ENCODE results near the gene KCNJ10. TPM values are rescaled to one million over a fixed set of nuclear protein-coding genes. Genes with fewer than 3 reads are reported as not detected.

KCNJ10 gene
- total RNA-seq, 1 donor from 2014 or later = not detected

GRCh38 chr1:159980076-159980475, 89.9 kb downstream of the KCNJ10 start:
- no peak for DNase-seq (ENCODE audit: low spot score)
- Mint-ChIP-seq H3K27me3 (ENCODE audit: insufficient read depth) (peaks cover 24% of the 10 kb centered on the region), H3K4me3 (no peak overlapping the region), H3K36me3 (ENCODE audit: low read depth) (no peaks in the 10 kb centered on the region), H3K9me3 (no peaks in the 10 kb centered on the region), H3K4me1 (ENCODE audit: low read depth) (no peaks in the 10 kb centered on the region), H3K27ac (no peak overlapping the region)
- intact Hi-C loops (cut with micrococcal nuclease) = no loop called here

GRCh38 chr1:159979257-159979656, 90.7 kb downstream of the KCNJ10 start:
- Mint-ChIP-seq H3K4me3 (no peak overlapping the region), H3K27me3 (ENCODE audit: insufficient read depth) (peaks cover 24% of the 10 kb centered on the region), H3K27ac (no peak overlapping the region), H3K4me1 (ENCODE audit: low read depth) (no peaks in the 10 kb centered on the region), H3K9me3 (no peaks in the 10 kb centered on the region), H3K36me3 (ENCODE audit: low read depth) (no peaks in the 10 kb centered on the region)
- no peak for DNase-seq (ENCODE audit: low spot score)
- intact Hi-C loops (cut with micrococcal nuclease) = no loop called here

- Mint-ChIP-seq H3K27me3 (ENCODE audit: insufficient read depth) (peaks cover 17% of the 10 kb centered on the region), H3K4me1 (ENCODE audit: low read depth) (no peaks in the 10 kb centered on the region), H3K36me3 (ENCODE audit: low read depth) (no peaks in the 10 kb centered on the region), H3K9me3 (no peaks in the 10 kb centered on the region), H3K4me3 (no peak overlapping the region), H3K27ac (no peak overlapping the region)
- DNase-seq (ENCODE audit: low spot score) = no peak
- intact Hi-C loops (cut with micrococcal nuclease) = no loop called here
These were observed 91.9 kb downstream of the KCNJ10 start for GRCh38 chr1:159978107-159978398.

GRCh38 chr1:159977364-159978106, 92.4 kb downstream of the KCNJ10 start:
- no peaks in the 10 kb centered on the region for H3K9me3 Mint-ChIP-seq
- H3K27me3 Mint-ChIP-seq (ENCODE audit: insufficient read depth) = peaks cover 15% of the 10 kb centered on the region
- no peak overlapping the region for H3K27ac Mint-ChIP-seq
- no peak overlapping the region for H3K4me3 Mint-ChIP-seq
- intact Hi-C loops (cut with micrococcal nuclease) = no loop called here
- H3K36me3 Mint-ChIP-seq (ENCODE audit: low read depth) = no peaks in the 10 kb centered on the region
- no peaks in the 10 kb centered on the region for H3K4me1 Mint-ChIP-seq (ENCODE audit: low read depth)
- no peak for DNase-seq (ENCODE audit: low spot score)

- no peaks in the 10 kb centered on the region for H3K4me1 Mint-ChIP-seq (ENCODE audit: low read depth)
- H3K27ac Mint-ChIP-seq = no peak overlapping the region
- H3K4me3 Mint-ChIP-seq = no peak overlapping the region
- no peaks in the 10 kb centered on the region for H3K36me3 Mint-ChIP-seq (ENCODE audit: low read depth)
- H3K27me3 Mint-ChIP-seq (ENCODE audit: insufficient read depth) = peaks cover 13% of the 10 kb centered on the region
- H3K9me3 Mint-ChIP-seq = no peaks in the 10 kb centered on the region
- no peak for DNase-seq (ENCODE audit: low spot score)
- intact Hi-C loops (cut with micrococcal nuclease) = no loop called here
These were observed 95.5 kb downstream of the KCNJ10 start for GRCh38 chr1:159974350-159974965.

GRCh38 chr1:159973350-159973940, 96.5 kb downstream of the KCNJ10 start:
- Mint-ChIP-seq H3K27me3 (ENCODE audit: insufficient read depth) (peaks cover 13% of the 10 kb centered on the region), H3K27ac (no peak overlapping the region), H3K36me3 (ENCODE audit: low read depth) (no peaks in the 10 kb centered on the region), H3K9me3 (no peaks in the 10 kb centered on the region), H3K4me1 (ENCODE audit: low read depth) (no peaks in the 10 kb centered on the region), H3K4me3 (no peak overlapping the region)
- intact Hi-C loops (cut with micrococcal nuclease) = no loop called here
- no peak for DNase-seq (ENCODE audit: low spot score)

- H3K4me1 Mint-ChIP-seq (ENCODE audit: low read depth) = no peaks in the 10 kb centered on the region
- H3K36me3 Mint-ChIP-seq (ENCODE audit: low read depth) = no peaks in the 10 kb centered on the region
- DNase-seq (ENCODE audit: low spot score) = no peak
- no peak overlapping the region for H3K27ac Mint-ChIP-seq
- H3K27me3 Mint-ChIP-seq (ENCODE audit: insufficient read depth) = peaks cover 17% of the 10 kb centered on the region
- H3K9me3 Mint-ChIP-seq = no peaks in the 10 kb centered on the region
- intact Hi-C loops (cut with micrococcal nuclease) = no loop called here
- H3K4me3 Mint-ChIP-seq = no peak overlapping the region
These were observed 97.3 kb downstream of the KCNJ10 start for GRCh38 chr1:159972443-159973205.

- H3K4me1 Mint-ChIP-seq (ENCODE audit: low read depth) = no peaks in the 10 kb centered on the region
- H3K36me3 Mint-ChIP-seq (ENCODE audit: low read depth) = no peaks in the 10 kb centered on the region
- no peak overlapping the region for H3K27ac Mint-ChIP-seq
- no peak for DNase-seq (ENCODE audit: low spot score)
- H3K9me3 Mint-ChIP-seq = no peaks in the 10 kb centered on the region
- intact Hi-C loops (cut with micrococcal nuclease) = no loop called here
- H3K27me3 Mint-ChIP-seq (ENCODE audit: insufficient read depth) = peaks cover 18% of the 10 kb centered on the region
- no peak overlapping the region for H3K4me3 Mint-ChIP-seq
These were observed 99.0 kb downstream of the KCNJ10 start for GRCh38 chr1:159970932-159971342.

- no peak for DNase-seq (ENCODE audit: low spot score)
- Mint-ChIP-seq H3K27ac (no peak overlapping the region), H3K4me1 (ENCODE audit: low read depth) (no peaks in the 10 kb centered on the region), H3K36me3 (ENCODE audit: low read depth) (no peaks in the 10 kb centered on the region), H3K9me3 (no peaks in the 10 kb centered on the region), H3K4me3 (no peak overlapping the region), H3K27me3 (ENCODE audit: insufficient read depth) (peaks cover 29% of the 10 kb centered on the region)
- intact Hi-C loops (cut with micrococcal nuclease) = no loop called here
These were observed 101.1 kb downstream of the KCNJ10 start for GRCh38 chr1:159968901-159969300.

- no peaks in the 10 kb centered on the region for H3K4me1 Mint-ChIP-seq (ENCODE audit: low read depth)
- H3K9me3 Mint-ChIP-seq = no peaks in the 10 kb centered on the region
- no peak overlapping the region for H3K4me3 Mint-ChIP-seq
- no peak for DNase-seq (ENCODE audit: low spot score)
- peaks cover 40% of the 10 kb centered on the region for H3K27me3 Mint-ChIP-seq (ENCODE audit: insufficient read depth)
- intact Hi-C loops (cut with micrococcal nuclease) = no loop called here
- no peak overlapping the region for H3K27ac Mint-ChIP-seq
- no peaks in the 10 kb centered on the region for H3K36me3 Mint-ChIP-seq (ENCODE audit: low read depth)
These were observed 104.7 kb downstream of the KCNJ10 start for GRCh38 chr1:159965263-159965662.

GRCh38 chr1:159964144-159964543, 105.8 kb downstream of the KCNJ10 start:
- Mint-ChIP-seq H3K9me3 (no peaks in the 10 kb centered on the region), H3K36me3 (ENCODE audit: low read depth) (no peaks in the 10 kb centered on the region), H3K27me3 (ENCODE audit: insufficient read depth) (peaks cover 40% of the 10 kb centered on the region), H3K27ac (no peak overlapping the region), H3K4me1 (ENCODE audit: low read depth) (peaks cover 4% of the 10 kb centered on the region), H3K4me3 (no peak overlapping the region)
- DNase-seq (ENCODE audit: low spot score) = no peak
- intact Hi-C loops (cut with micrococcal nuclease) = no loop called here

- intact Hi-C loops (cut with micrococcal nuclease) = no loop called here
- no peak overlapping the region for H3K27ac Mint-ChIP-seq
- DNase-seq (ENCODE audit: low spot score) = no peak
- H3K9me3 Mint-ChIP-seq = no peaks in the 10 kb centered on the region
- peaks cover 32% of the 10 kb centered on the region for H3K27me3 Mint-ChIP-seq (ENCODE audit: insufficient read depth)
- H3K4me3 Mint-ChIP-seq = no peak overlapping the region
- H3K4me1 Mint-ChIP-seq (ENCODE audit: low read depth) = peaks cover 10% of the 10 kb centered on the region
- no peaks in the 10 kb centered on the region for H3K36me3 Mint-ChIP-seq (ENCODE audit: low read depth)
These were observed 107.8 kb downstream of the KCNJ10 start for GRCh38 chr1:159962176-159962575.

- Mint-ChIP-seq H3K36me3 (ENCODE audit: low read depth) (no peaks in the 10 kb centered on the region), H3K9me3 (no peaks in the 10 kb centered on the region), H3K4me1 (ENCODE audit: low read depth) (peaks cover 10% of the 10 kb centered on the region), H3K27ac (no peak overlapping the region), H3K4me3 (no peak overlapping the region), H3K27me3 (ENCODE audit: insufficient read depth) (peaks cover 29% of the 10 kb centered on the region)
- DNase-seq (ENCODE audit: low spot score) = no peak
- intact Hi-C loops (cut with micrococcal nuclease) = no loop called here
These were observed 108.3 kb downstream of the KCNJ10 start for GRCh38 chr1:159961636-159962035.

All from activated T-helper 1 cell treated with anti-CD3 and anti-CD28 coated beads, Interleukin-12 subunit alpha, Interleukin-12 subunit beta, Interleukin-2, Interleukin-4 antibody, amounts not matched to agents 30 ng/mL and 10 ng/mL and 1 ng/mL, durations not matched to agents 14 hours and 24 hours and 36 hours (primary cell).